Measurements from ENCODE around the gene PIP4K2A.
A peak's percentile ranks its signal among the peaks of the same experiment; 100 is the strongest.

Gene PIP4K2A

GRCh38 chr10:22626784-22627183 lies 87.6 kb downstream of the PIP4K2A start:
- TF ChIP-seq CTCF (IDR thresholded peaks at IDR 0.05; ENCODE audit: low read depth, low read length, missing control alignments): no peak
- H3K4me3 ChIP-seq (ENCODE audit: low read depth, low read length): no peak overlapping the region

GRCh38 chr10:22625516-22626290 lies 88.7 kb downstream of the PIP4K2A start:
- no peak overlapping the region for H3K4me3 ChIP-seq (ENCODE audit: low read depth, low read length)
- TF ChIP-seq CTCF (IDR thresholded peaks at IDR 0.05; ENCODE audit: low read depth, low read length, missing control alignments): no peak
- no peak for DNase-seq (ENCODE audit: low read depth)

More at GRCh38 chr10:22626784-22627183, 87.6 kb downstream of the PIP4K2A start:
- DNase-seq (ENCODE audit: low read depth): no peak

GRCh38 chr10:22624287-22624738 lies 90.1 kb downstream of the PIP4K2A start:
- H3K4me3 ChIP-seq (ENCODE audit: low read depth, low read length): no peak overlapping the region
- TF ChIP-seq CTCF (IDR thresholded peaks at IDR 0.05; ENCODE audit: low read depth, low read length, missing control alignments): no peak
- no peak for DNase-seq (ENCODE audit: low read depth)

- H3K4me3 ChIP-seq (ENCODE audit: low read depth, low read length): no peak overlapping the region
- DNase-seq (ENCODE audit: low read depth): no peak
- TF ChIP-seq CTCF (IDR thresholded peaks at IDR 0.05; ENCODE audit: low read depth, low read length, missing control alignments): no peak
Measured at GRCh38 chr10:22623633-22624253, 90.6 kb downstream of the PIP4K2A start.

GRCh38 chr10:22622242-22622806 lies 92.1 kb downstream of the PIP4K2A start:
- DNase-seq (ENCODE audit: low read depth): no peak
- H3K4me3 ChIP-seq (ENCODE audit: low read depth, low read length): peak overlapping the region; percentile 8; the same call in 1 of the 2 replicates
- peak; percentile 13 for TF ChIP-seq CTCF (IDR thresholded peaks at IDR 0.05; ENCODE audit: low read depth, low read length, missing control alignments)

- H3K4me3 ChIP-seq (ENCODE audit: low read depth, low read length): no peak overlapping the region; the same call in 1 of the 2 replicates
- TF ChIP-seq CTCF (IDR thresholded peaks at IDR 0.05; ENCODE audit: low read depth, low read length, missing control alignments): no peak
- DNase-seq (ENCODE audit: low read depth): no peak
Measured at GRCh38 chr10:22621726-22622125, 92.7 kb downstream of the PIP4K2A start.

All from GM12864 (cell line).